UCSD-AML1 (cell line): ENCODE data around the gene ACACA.
"Not testable (repeated sequence)": the region's sequence is repeated elsewhere in the genome, so short reads cannot be mapped to it uniquely, and the experiment has no call there.

Source experiments
- DNase-seq: peaks from one replicate; lab custom pipeline; 2025; ENCODE audit not compliant: unreplicated experiment; lab: John Stamatoyannopoulos, UW

ACACA gene

DNA sequence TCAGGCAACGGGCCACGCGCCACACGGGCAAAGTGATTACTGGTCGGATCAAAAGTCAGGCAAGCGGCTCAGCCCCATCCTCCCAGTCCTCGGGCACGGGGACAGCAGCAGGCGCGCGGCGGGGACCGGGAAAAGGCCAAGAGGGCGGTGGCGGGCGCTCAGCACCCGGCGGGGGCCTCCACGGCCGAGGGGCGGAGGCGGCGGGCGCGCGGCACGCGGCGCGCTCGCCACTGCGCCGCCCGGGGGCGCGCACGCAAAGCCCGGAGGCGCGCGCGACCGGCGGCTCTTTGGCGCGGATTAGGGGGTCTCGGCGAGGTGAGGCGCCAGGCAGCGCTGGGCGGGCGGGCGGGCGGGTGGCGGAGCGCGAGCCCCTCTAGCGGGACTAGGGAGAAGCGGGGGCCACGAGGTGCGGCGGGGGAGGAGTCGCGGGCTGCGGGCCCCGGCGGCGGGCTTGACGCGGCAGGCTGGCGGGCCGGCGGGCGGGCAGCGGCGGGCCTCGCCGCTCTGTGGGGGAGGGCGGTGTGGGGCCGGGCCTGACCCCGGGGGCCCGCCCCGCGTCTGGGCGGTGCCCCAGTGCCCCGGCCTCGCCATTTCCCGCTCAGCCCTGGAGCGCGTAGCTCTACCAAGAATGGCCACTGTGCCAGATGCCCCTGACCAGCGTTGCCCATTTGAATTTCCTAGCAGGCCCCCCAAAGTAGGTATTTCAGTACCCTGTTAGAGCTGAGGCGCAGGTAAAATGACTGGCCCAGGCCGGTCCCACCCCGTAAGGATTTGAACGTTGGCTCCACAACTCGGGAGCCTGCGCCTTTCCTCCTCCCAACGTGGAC lies at the start of gene ACACA, which contains the start of gene TADA2A:
Gene ACACA (minus strand): TSS at position 202 of the 827 bp plus-strand sequence. CDS start 537 bp downstream, outside the sequence.
Gene TADA2A (plus strand): TSS at position 252 of the 827 bp plus-strand sequence. CDS start 4,480 bp downstream, outside the sequence.
- peak; percentile 88 for DNase-seq

DNA sequence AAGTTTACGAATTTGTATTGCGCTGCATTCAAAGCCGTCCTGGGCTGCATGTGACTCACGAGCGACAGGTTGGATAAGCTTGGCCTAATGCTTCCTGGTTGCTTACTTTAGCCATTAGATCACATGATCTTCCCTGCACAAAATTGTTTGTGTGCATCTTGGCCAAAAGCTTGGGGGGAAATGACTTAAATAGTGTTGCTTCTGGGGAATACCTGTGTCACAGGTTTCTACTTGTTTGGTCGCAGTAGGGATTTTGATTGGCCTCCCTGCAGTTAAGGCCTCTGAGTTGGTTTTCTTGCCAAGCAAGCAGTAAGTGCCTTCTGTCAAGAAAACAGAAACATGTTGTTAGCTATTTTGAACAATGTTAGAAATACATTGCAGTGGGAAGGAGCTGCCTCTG lies 43.5 kb upstream of the ACACA start:
- no peak for DNase-seq

DNA sequence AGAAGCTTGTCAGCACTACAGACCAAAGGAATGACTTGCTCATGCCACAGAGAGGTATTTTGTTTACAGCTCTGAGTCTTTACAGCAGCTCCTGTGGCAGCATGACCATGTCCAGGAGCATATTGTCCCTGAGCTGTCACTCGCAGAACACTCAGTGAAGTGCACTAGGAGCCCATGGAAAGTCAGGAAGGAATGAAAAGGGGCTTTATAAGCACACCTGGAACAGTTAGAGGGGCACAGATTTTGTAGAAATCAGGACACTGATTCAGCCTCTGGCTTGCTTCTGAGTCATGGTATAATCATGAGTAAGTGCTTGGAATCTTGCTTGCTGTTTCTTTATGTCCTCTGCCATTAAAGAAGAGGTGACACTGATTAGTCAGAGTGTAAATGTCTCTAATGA lies 41.0 kb upstream of the ACACA start:
- DNase-seq = no peak

DNA sequence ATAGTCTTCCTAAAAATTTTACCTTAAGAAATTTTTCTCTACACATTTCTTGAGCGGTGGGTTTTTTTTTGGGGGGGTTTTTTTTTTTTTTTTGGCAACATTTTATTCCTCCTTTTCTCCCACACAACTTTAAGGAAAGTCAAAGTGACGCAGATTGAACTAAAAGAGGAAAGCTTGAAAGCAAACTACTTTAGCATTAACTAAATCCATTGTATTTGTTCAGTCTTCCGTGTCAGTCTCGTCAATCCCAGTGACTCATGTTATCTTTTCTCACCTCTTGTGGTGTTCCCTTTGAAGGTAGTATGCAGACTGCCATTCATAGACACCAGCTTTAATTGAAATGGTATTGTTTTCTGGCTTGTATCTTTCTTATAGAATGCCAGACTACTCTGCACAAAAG lies 39.4 kb upstream of the ACACA start:
- DNase-seq = no peak

DNA sequence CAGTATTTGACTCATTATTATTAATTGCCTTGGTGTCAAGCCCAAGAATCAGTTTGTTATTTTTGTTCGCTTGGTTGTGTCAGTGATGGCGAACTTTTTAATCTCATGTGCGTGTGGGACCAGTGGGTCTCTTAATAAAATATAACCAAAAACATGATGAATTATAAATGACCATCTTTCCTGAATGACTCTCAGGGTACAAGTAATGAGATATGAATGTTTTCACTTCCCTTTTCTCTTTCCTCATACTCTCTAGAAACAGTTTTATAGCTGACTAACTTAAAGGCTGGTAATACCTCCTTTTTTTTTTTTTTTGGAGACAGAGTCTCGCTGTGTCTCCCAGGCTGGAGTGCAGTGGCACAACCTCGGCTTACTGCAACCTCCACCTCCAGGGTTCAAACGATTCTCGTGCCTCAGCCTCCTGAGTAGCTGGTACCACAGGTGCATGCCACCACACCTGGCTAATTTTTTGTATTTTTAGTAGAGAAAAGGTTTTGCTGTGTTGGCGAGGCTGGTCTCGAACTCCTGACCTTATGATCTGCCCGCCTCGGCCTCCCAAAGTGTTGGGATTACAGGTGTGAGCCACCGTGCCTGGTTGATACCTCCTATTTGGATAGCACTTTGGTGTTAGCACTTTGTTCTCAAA lies 34.9 kb upstream of the ACACA start:
- DNase-seq = not testable (repeated sequence)

DNA sequence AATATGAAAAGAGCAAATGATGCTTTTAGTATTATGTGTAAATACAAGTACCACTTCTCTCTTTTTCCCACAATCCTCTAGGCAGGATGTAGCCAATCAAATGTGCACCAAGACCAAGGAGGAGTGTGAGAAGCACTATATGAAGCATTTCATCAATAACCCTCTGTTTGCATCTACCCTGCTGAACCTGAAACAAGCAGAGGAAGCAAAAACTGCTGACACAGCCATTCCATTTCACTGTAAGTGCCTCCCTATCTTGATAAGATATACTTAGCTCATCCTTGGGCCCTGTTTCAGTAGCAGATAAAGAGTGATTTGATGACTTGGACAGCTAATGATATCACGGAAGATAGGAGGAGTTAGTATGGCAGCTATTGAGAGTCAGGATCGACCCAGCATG lies 33.8 kb upstream of the ACACA start:
- no peak for DNase-seq

DNA sequence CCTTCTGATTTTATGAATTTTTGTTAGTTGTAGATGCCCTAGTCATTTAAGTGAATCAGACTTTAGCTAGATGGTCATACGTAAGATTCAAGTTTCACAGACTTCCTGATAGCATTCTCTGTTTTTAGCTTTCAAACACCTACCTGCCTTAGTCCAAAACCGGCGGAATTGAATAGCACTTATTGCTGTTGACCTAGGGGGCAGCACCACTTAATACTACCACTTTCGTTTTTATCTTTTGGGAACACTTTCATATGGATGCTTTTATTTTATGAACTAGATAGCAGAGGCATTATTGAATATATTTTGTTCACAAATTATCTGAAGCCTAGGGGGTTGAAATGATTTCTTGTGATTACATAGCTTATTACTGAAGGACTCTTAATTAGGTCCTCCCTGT lies 31.5 kb upstream of the ACACA start:
- DNase-seq = no peak

DNA sequence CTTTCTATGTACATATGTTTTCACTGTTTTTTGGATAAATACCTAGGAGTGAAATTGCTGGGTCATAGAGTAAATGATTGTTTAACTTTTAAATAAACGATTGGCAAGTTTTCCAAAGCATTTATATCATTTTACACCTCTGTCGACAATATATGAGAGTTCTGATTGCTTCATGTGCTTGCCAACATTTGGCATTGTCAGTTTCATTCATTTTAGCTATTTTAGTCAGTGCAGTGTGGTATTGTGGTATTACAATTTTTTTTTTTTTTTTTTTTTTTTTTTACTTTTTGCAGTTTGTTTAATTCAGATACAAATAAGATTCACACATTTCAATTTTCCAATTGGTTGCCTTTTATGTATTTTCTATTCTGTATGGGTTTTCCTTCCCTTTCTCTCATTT lies 26.0 kb upstream of the ACACA start:
- no peak for DNase-seq

DNA sequence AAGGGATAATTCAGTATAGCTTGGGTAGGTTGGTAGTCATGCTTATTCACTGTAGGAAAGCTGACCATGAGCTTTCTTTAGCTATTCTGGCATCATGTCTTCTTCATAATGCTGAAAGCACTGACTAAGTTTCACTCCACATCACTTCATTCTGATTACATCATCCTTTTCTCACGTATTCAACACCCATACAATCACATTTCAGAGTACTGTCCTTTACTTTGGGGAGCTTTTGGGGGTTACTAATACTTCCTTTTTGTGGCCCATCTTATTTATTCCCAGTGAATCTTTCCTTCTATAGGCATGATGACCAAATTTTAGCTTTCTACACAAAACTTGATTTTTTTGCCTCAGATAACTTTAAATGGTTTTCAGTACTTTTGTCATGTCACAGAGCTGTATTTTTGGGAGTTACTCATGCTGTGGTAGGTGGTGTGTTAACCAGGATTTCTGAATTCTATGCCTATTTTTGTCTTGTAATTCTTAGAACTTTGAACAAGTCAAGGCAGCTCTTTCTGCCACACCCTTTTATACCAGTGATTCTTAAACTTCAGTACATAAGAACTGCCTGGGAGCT lies 23.5 kb upstream of the ACACA start:
- DNase-seq = no peak

DNA sequence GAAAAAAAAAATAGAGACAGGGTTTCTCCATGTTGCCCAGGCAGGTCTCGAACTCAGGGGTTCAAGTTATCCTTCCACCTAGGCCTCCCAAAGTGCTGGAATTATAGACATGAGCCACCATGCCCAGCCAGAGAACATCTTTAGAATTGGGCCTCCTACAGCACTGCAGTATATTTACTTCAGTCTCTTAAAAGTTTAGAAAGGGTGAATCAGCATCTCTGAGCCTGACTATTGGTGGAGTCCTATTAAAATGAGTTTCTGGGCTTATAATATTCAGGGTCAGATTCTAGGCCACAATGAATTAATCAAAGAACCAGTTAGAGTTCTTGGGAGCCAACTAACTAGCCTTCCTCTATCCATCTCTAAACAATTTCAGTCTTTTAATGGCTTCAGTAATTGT lies 22.8 kb upstream of the ACACA start:
- DNase-seq = no peak

DNA sequence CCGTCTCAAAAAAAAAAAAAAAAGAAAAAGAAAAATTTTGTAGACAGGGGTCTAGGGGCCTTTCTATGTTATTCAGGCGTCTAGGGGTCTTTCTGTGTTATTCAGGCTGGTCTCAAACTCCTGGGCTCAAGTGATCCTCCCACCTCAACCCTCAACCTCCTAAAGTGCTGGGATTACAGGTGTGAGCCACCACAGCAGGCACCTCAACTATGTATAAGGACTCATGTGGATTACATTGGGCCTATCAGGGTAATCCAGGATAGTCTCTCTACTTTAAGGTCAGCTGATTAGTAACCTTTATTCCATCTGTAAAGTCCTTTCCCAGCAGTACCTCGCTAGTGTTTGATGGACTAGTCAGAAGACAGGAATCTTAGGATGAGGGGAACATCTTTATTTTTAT lies 22.4 kb upstream of the ACACA start:
- DNase-seq = no peak

DNA sequence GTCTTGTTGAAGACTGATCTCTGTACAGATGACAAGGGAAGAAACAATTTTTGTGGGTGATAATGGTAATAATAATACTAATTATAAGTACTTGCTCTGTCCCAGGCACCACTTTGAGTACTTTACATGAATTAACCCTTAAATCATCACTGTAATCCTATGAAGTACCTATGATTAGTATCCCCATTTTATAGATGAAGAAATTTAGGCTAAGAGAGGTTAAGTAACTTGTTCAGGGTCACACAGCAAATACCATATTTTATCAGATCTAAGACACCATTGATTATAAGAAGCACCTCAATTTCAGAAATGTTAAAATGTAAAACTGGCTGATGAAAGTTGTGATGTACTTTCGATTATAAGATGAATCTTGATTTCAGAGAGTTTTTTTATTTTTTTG lies 18.6 kb upstream of the ACACA start:
- no peak for DNase-seq

DNA sequence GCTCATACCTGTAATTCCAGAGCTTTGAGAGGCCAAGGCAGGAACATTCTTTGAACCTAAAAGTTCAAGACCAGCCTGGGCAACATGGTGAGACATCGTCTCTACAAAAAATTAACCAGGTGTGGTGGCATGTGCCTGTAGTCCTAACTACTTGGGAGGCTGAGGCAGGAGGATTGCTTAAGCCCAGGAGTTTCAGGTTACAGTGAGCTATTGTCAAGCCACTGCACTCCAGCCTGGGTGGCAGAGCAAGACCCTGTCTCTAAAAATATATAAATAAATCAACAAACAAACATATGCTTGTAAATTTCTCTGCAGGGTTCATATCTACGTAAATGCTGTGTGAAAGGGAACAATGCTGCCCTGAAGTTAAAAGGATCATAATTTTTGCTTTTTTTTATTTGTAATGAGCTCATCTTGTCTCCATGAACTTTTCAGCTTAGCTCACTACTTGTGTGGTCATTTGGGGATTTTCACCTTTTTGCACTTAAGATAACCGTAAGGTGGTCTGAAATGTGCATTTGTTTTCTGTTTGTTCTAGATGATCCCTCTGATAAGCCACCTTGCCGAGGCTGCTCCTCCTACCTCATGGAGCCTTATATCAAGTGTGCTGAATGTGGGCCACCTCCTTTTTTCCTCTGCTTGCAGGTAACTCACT lies 16.5 kb upstream of the ACACA start:
- no peak for DNase-seq

DNA sequence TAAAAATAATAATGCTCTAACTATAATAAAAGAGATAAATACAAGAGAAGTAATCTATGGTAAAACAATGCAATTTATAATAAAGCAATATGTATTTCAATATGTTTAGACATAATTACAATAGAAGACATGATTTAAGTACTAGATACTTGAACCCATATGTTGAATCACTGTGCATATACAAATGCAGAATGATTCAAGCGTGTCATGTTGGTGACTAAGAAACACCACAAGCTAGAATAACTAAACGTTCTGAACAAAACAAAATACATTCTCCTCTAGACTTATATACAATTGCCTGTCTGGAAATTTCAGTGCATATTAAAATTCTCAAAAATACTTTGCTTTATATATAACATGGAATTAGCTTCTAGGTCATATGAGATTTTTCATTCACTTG lies 11.2 kb upstream of the ACACA start:
- DNase-seq = no peak

DNA sequence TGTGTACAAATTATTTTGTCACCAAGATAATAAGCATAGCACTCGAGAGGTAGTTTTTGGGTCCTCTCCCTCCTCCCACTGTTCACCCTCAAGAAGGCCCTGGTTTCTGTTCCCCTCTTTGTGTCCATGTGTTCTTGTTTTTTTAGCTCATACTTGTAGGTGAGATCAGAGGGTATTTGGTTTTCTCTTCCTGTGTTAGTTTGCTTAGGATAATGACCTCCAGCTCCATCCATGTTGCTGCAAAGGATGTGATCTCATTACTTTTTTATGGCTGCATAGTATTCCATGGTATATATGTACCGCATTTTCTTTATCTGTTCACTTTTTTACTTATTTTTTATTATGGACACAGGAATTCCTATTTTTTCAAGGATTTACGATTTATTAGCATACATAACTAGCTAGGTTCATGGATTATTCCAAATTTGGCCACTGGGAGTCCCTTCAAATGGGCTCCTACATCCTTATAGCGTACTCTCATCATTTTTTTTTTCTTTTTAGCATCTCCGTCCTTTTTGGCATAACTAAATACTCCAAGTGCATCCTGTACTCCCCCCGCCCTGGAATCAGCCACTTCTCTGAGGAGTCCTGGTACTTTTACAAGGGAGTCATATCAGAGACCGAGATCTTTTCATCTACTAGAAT lies 7.4 kb upstream of the ACACA start:
- DNase-seq = no peak

DNA sequence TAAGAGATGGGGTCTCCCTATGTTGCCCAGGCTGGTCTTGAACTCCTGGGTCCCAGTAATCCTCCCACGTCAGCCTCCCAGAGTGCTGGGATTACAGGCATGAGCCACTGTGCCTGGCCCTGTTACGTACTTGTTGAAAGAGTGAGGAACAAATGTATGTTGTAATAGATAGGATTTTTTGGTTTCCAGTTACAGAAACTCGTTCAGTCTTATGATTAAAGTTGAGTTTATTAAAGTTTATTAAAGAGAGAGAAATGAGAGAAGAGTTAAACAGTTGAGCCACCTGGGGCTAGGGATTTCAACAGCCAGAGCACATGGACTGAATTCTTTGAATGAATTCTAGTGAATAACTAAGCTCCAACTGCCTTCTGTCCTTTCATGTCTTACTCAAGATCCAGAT lies 3.7 kb upstream of the ACACA start:
- no peak for DNase-seq

DNA sequence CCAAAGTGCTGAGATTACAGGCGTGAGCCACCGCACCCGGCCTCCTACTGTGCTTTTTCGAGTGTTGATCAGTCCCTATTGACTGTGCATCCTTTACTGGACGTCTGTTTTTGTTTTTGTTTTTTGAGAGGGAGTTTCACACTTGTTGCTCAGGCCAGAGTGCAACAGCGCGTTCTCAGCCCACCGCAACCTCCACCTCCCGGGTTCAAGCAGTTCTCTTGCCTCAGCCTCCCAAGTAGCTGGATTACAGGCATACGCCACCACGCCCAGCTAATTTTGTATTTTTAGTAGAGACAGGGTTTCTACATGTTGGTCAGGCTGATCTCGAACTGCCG lies 1.5 kb upstream of the ACACA start:
- DNase-seq = not testable (repeated sequence)

DNA sequence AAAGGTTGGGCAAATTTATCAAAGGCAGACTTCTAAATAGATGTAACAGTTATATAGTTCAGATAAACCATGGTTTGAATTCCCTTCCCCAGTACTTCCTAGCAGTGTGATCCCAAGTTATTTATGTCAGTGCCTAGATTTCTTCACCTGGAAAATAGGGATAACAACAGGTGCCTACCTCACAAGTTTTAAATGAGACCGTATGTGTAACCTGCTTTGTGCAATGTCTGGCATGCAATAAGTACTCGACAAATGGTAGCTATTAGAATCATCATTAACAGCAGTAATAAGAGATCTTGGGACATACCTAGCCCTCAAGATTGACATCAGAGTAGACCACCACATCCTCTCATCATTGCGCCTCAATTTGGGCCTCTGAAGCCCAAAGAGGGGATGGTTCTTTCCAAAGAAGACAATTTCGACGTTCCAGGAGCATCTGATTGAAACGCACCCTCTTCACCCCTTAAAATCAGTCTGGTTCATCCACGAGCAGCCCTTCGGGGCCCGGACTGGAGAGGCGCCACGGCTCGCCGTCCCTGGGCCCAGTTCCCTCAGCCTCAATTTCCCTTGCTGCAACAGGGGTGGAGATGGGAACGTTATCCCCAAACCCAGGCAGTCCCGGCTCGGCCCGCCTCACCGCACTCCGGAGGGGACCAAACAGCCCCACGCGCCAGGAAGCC lies 541 bp downstream of the ACACA start:
- DNase-seq = no peak

DNA sequence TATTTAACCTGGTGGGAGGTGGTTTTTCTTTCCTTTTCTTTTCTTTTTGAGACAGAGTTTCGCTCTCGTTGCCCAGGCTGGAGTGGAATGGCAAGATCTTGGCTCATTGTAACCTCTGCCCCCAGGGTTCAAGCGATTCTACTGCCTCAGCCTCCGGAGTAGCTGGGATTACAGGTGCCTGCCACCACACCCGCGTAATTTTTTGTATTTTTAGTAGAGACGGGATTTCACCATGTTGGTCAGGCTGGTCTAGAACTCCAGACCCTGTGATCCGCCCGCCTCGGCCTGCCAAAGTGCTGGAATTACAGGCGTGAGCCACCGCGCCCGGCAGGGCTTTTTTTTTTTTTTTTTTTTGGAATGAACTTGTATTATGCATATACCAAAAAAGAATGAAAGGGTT lies 1.1 kb downstream of the ACACA start:
- DNase-seq = not testable (repeated sequence)

DNA sequence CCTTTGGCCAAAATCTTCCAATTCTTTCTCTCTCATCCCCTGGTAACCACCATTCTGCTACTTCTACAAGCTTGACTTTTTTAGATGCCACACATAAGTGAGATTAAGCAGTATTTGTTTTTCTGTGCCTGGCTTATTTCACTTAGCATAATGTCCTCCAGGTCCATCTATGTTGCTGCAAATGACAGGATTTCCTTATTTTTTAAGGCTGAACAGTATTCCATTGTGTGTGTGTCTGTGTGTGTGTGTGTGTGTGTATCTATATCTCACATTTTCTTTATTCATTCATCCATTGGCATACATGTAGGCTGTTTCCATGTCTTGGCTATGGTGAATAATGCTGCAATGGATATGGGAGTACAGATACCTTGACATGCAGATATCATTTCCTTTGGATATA lies 6.1 kb downstream of the ACACA start:
- DNase-seq = no peak
